Suprapubic skin (tissue), 4 donors: ENCODE data around the gene S100B. TPM values are rescaled to one million over a fixed set of nuclear protein-coding genes. Genes with fewer than 3 reads are reported as not detected.
A peak's percentile ranks its signal among the peaks of the same experiment; 100 is the strongest.

ENCODE experiments used
- DNase-seq, 2 donors: peaks; one replicate each; pipeline ENCODE4 v3.0.0-alpha.2; 2019; ENCODE audit warnings: low spot score in 2 of 2
- H3K27ac ChIP-seq: fragments of 200-600 bp; sonication (generic); one replicate; pipeline ENCODE4 v1.5.1; 2019
- H3K27me3 ChIP-seq: fragments of 200-600 bp; sonication (generic); one replicate; pipeline ENCODE4 v1.5.1; 2019
- H3K36me3 ChIP-seq: fragments of 200-600 bp; sonication (generic); one replicate; pipeline ENCODE4 v1.5.1; 2019
- H3K4me1 ChIP-seq: fragments of 200-600 bp; sonication (generic); one replicate; pipeline ENCODE4 v1.5.1; 2019
- H3K4me3 ChIP-seq: fragments of 200-600 bp; sonication (generic); one replicate; pipeline ENCODE4 v1.5.1; 2019; ENCODE audit warnings: mild to moderate bottlenecking
- H3K9me3 ChIP-seq: fragments of 200-600 bp; sonication (generic); one replicate; pipeline ENCODE4 v1.5.1; 2019
- CTCF ChIP-seq, 2 donors: fragments of 200-600 bp in 1 of 2; fragments of 450-650 bp in 1 of 2; sonication (generic) in 1 of 2; IDR thresholded peaks; one replicate each; pipeline ENCODE4 v1.5.1; 2016 to 2019; ENCODE audit warnings: antibody characterized with exemption in 2 of 2, mild to moderate bottlenecking in 1 of 2, moderate library complexity in 1 of 2
- EP300 ChIP-seq: sonication (generic); formaldehyde crosslinking; IDR thresholded peaks from one replicate; pipeline ENCODE4 v1.6.1; 2017; ENCODE audit warnings: antibody characterized with exemption
- POLR2A ChIP-seq, 2 donors: fragments of 450-650 bp; IDR thresholded peaks; one replicate each; pipeline ENCODE4 v1.6.1; 2017; ENCODE audit warnings: antibody characterized with exemption in 2 of 2, mild to moderate bottlenecking in 2 of 2, moderate library complexity in 2 of 2
- POLR2AphosphoS5 ChIP-seq, 3 donors: sonication (generic); formaldehyde crosslinking; IDR thresholded peaks; one replicate each; pipeline ENCODE4 v1.6.1; 2017; ENCODE audit warnings: antibody characterized with exemption in 3 of 3
- WGBS: methylation state at CpG from one replicate; pipeline ENCODE4 v1.1.5; 2018; 5-methylcytosine and 5-hydroxymethylcytosine counted together
- total RNA-seq, 4 donors: library from RNA; depleted of rRNA; stranded (reverse); fragments of >200 nt; gene quantifications; one replicate each; pipeline ENCODE4 v1.1.0, GENCODE V29; 2016

The S100B gene
- total RNA-seq, 4 donors from 2014 or later: 11.4 to 16.5 (median 14.2) TPM

DNA sequence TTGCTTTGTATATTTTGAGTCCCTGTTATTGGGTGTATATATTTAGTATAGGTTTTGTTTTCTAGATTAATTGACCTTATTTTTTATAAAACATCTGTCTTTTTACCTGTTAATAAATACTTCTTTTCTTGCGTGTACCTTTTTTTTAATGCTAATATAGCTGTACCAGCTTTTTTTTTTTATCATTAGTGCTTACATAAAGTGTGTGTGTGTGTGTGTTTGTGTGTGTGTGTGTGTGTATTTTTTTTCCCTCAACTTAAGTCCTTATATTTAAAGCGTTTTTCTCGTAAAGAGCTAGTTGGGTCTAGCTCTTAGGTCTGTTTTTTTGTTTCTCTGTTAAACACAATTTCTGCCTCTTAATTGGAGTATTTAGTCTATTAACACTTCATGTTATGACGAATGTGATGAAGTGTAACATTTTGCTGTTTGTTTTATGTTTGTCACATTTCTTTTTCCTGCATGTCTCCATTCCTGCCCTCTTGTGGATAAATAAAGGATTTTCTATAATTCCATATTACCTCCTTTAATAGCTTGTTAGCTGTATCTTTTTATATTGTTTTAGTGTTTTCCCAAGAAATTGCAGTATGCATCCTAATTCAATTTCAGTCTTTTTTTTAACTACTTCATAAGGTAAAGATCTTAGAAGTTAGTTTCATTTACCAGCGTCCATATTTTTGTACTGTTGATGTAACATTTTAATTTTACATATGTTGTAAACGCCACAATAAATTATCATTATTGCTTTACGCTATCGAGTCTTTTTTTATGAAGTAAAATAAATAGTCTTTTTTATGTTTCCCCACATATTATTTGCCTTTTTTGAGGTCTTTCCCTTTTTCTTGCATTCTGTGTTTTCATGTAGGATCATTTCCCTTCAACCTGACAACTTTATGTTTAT is 34.9 kb upstream of the S100B start:
- Histone ChIP-seq H3K27me3 (no peaks in the 10 kb centered on the region), H3K36me3 (peaks cover 34% of the 10 kb centered on the region), H3K27ac (no peak overlapping the region), H3K4me1 (peaks cover 48% of the 10 kb centered on the region), H3K4me3 (no peak overlapping the region), H3K9me3 (no peaks in the 10 kb centered on the region)
- WGBS: 76% methylated on average over 8 of the region's 8 CpGs
- no peak for DNase-seq
- TF ChIP-seq CTCF (IDR thresholded peaks at IDR 0.05) (peak; percentile 24 to 31), POLR2AphosphoS5 (IDR thresholded peaks at IDR 0.05) (no peak)

DNA sequence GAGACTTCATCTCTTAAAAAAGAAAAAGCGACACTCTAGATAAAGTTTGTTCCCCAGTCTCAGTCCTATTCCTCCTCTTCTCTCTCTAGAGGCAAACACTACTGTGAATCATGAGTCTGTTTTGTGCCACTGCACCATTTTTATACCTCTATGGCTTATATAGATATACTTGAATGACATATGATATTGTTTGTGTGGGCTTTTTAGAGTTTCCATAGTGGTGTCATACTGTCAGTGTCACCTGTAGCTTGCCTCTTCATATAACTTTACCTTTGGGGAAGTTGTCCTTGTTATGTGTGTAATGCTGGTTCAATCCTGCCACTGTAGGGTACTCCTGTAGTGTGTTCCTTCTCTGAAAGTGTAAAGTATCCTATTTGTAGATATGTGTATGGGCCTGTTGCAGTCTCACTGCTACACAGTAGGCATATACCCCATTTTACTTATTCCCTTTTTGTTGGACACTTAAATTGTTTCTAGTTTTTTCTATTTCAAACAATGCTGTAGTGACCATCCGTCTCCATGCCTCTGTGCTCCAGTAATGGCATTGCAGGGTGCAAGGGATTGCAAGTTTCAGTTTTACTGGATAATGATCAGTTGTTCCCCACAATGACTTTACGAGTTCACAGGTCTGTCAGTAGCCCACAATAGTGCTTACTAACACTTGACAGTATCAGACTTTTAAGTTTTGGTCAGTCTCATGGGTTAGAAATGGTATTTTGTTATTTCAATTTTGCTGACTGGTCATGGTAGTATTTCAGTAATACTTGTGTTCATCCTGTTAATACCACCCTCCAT is 33.3 kb upstream of the S100B start:
- Histone ChIP-seq H3K27ac (no peak overlapping the region), H3K9me3 (no peaks in the 10 kb centered on the region), H3K36me3 (peaks cover 18% of the 10 kb centered on the region), H3K4me3 (peak overlapping the region; percentile 4), H3K4me1 (peaks cover 55% of the 10 kb centered on the region), H3K27me3 (no peaks in the 10 kb centered on the region)
- DNase-seq: no peak
- 41% methylated on average over 3 of the region's 3 CpGs for WGBS
- TF ChIP-seq CTCF (IDR thresholded peaks at IDR 0.05) (no peak), EP300 (no peak), POLR2AphosphoS5 (IDR thresholded peaks at IDR 0.05) (no peak), POLR2A (IDR thresholded peaks at IDR 0.05) (no peak)

GRCh38 chr21:46636550-46637285 is 31.8 kb upstream of the S100B start:
- Histone ChIP-seq H3K27me3 (no peaks in the 10 kb centered on the region), H3K36me3 (peaks cover 10% of the 10 kb centered on the region), H3K4me3 (peak overlapping the region; percentile 90), H3K27ac (peak overlapping the region; percentile 98), H3K4me1 (peaks cover 55% of the 10 kb centered on the region), H3K9me3 (no peaks in the 10 kb centered on the region)
- DNase-seq: no peak
- WGBS: 28% methylated on average over 7 of the region's 7 CpGs
- TF ChIP-seq CTCF (IDR thresholded peaks at IDR 0.05) (no peak), POLR2AphosphoS5 (IDR thresholded peaks at IDR 0.05) (no peak), POLR2A (IDR thresholded peaks at IDR 0.05) (no peak), EP300 (no peak)

- H3K36me3 ChIP-seq: peaks cover 4% of the 10 kb centered on the region
- H3K4me3 ChIP-seq: peak overlapping the region; percentile 90
- peaks cover 55% of the 10 kb centered on the region for H3K4me1 ChIP-seq
- H3K27me3 ChIP-seq: no peaks in the 10 kb centered on the region
- H3K9me3 ChIP-seq: no peaks in the 10 kb centered on the region
- WGBS: 5% methylated on average over 8 of the region's 8 CpGs
- DNase-seq: no peak
- H3K27ac ChIP-seq: peak overlapping the region; percentile 98
- no peak for TF ChIP-seq EP300
Observed at GRCh38 chr21:46636181-46636512, 31.3 kb upstream of the S100B start.

DNA sequence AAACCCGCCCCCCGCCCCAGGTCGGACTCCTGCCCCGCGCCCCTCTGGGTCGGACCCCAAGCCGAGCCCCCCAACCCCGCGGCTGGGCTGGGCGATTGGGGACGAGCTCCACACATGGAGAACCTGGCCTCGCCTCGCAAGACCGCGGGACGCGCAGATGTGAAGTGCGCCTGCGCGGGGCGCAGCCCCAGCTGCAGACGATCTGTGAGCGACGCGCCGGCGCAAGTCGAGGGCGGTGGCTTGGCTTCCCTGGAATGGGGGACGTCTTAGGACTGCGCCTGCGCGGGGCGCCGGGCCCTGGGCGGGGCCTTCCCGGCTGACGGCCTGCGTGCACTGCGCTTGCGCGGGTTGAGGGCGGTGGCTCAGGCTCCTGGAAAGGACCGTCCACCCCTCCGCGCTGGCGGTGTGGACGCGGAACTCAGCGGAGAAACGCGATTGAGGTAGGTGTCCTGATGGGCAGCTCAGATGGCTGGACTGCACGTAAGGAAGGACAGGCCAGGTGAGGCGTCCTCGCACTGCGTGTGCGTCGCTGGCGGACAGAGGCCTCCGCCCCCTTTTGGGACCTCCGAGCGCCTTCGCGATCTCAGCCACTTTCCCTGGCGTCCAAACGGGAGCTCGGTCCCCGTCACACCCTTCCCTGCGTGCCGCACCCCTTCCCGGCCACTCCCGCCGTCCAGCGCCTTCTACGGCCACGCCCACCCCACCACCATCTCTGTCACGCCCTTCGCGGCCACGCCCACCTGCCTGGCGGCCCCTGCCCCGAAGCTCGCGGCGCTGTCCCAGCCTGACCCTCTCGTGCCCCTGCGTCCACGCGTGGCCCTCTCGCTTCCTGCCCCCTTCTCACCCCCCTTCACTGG is 30.7 kb upstream of the S100B start, which contains the start of gene PRMT2:
TSS of gene PRMT2 (plus strand) at position 351 of the 857 bp plus-strand sequence. CDS start 1,278 bp downstream, outside the sequence.
- WGBS: 0% methylated on average over 33 of the region's 90 CpGs
- H3K4me1 ChIP-seq: peaks cover 52% of the 10 kb centered on the region
- TF ChIP-seq EP300 (no peak), POLR2AphosphoS5 (IDR thresholded peaks at IDR 0.05) (peak; percentile 50 to 81 (median 79)), POLR2A (IDR thresholded peaks at IDR 0.05) (peak; percentile 50 to 72)
- no peaks in the 10 kb centered on the region for H3K9me3 ChIP-seq
- peak within 1 kb of the TSS; percentile 98 for H3K27ac ChIP-seq
- peak within 1 kb of the TSS; percentile 90 for H3K4me3 ChIP-seq
- no peaks in the 10 kb centered on the region for H3K36me3 ChIP-seq
- no peaks in the 10 kb centered on the region for H3K27me3 ChIP-seq
- DNase-seq: peak; percentile 98
